Endothelial cell of umbilical vein (primary cell): ENCODE measurements around the gene AKTIP.

Experiments
- CTCF ChIP-seq, 2 donors: IDR thresholded peaks; 1 replicate in 1 of 2; 2 replicates in 1 of 2; pipeline ENCODE4 v1.5.1; 2011; ENCODE audit warnings: low read length in 2 of 2, mild to moderate bottlenecking in 2 of 2, moderate library complexity in 2 of 2, control low read depth in 1 of 2, inconsistent platforms in 1 of 2, low read depth in 1 of 2; ENCODE audit not compliant: insufficient read depth in 1 of 2; ENCODE audit errors: extremely low read depth in 1 of 2
- EZH2 ChIP-seq: IDR thresholded peaks from 2 replicates; pipeline ENCODE4 v1.6.1; 2012; ENCODE audit warnings: borderline replicate concordance, low read depth, mild to moderate bottlenecking, moderate library complexity, low read length, inconsistent platforms; ENCODE audit not compliant: severe bottlenecking
- FOS ChIP-seq: IDR thresholded peaks from 2 replicates; pipeline ENCODE4 v1.6.1; 2011; ENCODE audit warnings: mild to moderate bottlenecking, low read length, moderate library complexity, borderline replicate concordance; ENCODE audit not compliant: insufficient read depth
- JUN ChIP-seq: IDR thresholded peaks from 2 replicates; pipeline ENCODE4 v1.6.1; 2011; ENCODE audit warnings: borderline replicate concordance, low read depth; ENCODE audit not compliant: insufficient read length, insufficient read depth
- MYC ChIP-seq: IDR thresholded peaks from one replicate; pipeline ENCODE4 v1.6.1; 2011; ENCODE audit warnings: mild to moderate bottlenecking, low read depth, low read length
- POLR2A ChIP-seq: IDR thresholded peaks from 2 replicates; pipeline ENCODE4 v1.6.1; 2012; ENCODE audit warnings: low read depth, mild to moderate bottlenecking, control low read depth, low read length

- TF ChIP-seq CTCF (IDR thresholded peaks at IDR 0.05; ENCODE audit: extremely low read depth in 1 of 2, insufficient read depth in 1 of 2, low read depth in 1 of 2, low read length in 2 of 2): no peak
- no peak for TF ChIP-seq MYC
- no peak for TF ChIP-seq FOS
- no peak for TF ChIP-seq EZH2
- no peak for TF ChIP-seq POLR2A
- no peak for TF ChIP-seq JUN
Observed at GRCh38 chr16:53453928-53454327, 49.1 kb downstream of the AKTIP start.
